MG63 (cell line): ENCODE results near the gene ATE1. TPM values are rescaled to one million over a fixed set of nuclear protein-coding genes. Genes with fewer than 3 reads are reported as not detected.

Experiments
- DNase-seq: peaks from one replicate; pipeline ENCODE4 v3.0.0-alpha.2; 2020
- H3K27me3 ChIP-seq: fragments of 250-450 bp; sonication (Bioruptor Pico); 2 replicates; pipeline ENCODE4 v1.5.1; 2020; ENCODE audit warnings: mild to moderate bottlenecking, moderate library complexity
- H3K36me3 ChIP-seq: fragments of 250-450 bp; sonication (Bioruptor Pico); 2 replicates; pipeline ENCODE4 v1.5.1; 2020; ENCODE audit warnings: mild to moderate bottlenecking, moderate library complexity
- H3K4me3 ChIP-seq: fragments of 250-450 bp; sonication (Bioruptor Pico); 2 replicates; pipeline ENCODE4 v1.5.1; 2020; ENCODE audit warnings: mild to moderate bottlenecking, moderate library complexity
- H3K9me3 ChIP-seq: fragments of 250-450 bp; sonication (Bioruptor Pico); 2 replicates; pipeline ENCODE4 v1.5.1; 2020; ENCODE audit warnings: mild to moderate bottlenecking, moderate library complexity
- total RNA-seq: library from RNA; depleted of rRNA; stranded (reverse); fragments of >200 nt; shearing (Covaris generic); gene quantifications from 2 replicates; pipeline ENCODE4 v1.2.3, GENCODE V29; 2014; ENCODE audit warnings: low replicate concordance

ATE1 gene
- total RNA-seq, 1 experiment from 2014 or later: 21.5 TPM

DNA sequence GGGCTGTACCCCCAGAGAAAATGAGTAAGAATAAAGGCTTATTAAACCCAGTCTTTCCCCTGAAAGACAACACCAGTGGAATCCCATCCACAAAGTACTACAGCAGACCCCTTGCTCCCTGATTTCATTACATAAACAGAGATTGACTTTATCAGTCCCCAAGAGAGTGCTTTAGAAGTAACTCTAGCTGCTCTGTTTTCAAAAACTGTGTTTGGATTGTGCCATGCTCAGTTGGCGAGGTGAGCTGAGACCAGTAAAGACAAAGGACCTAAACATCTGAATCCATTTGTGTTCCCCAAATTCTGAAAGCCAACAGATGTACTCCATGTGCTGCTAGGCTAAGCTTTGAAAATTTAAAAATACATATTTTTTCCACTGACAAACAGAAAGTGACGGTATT, 127.0 kb downstream of the ATE1 start:
- Histone ChIP-seq H3K9me3 (no peaks in the 10 kb centered on the region), H3K36me3 (no peaks in the 10 kb centered on the region), H3K27me3 (no peaks in the 10 kb centered on the region), H3K4me3 (no peak overlapping the region)
- DNase-seq: no peak

DNA sequence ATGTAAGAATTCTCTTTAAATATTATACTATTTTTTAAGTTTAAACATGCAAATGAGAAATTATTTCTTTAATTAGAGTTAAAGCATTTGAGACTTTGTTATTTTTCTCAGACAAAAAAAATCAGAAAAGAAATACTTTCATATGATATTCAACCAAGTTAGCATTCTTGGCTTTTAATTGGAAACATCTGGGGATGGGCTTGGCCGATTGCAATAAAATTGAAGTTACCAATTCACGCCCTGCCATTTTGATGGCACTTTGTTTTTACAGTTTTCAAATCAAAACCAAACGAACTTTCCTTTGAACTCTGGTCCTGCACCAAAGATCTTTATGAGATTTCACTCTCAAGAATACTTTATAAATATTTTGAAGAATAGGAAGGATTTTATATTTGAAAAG, 127.7 kb downstream of the ATE1 start:
- Histone ChIP-seq H3K4me3 (no peak overlapping the region), H3K36me3 (no peaks in the 10 kb centered on the region), H3K27me3 (no peaks in the 10 kb centered on the region), H3K9me3 (no peaks in the 10 kb centered on the region)
- DNase-seq: no peak

DNA sequence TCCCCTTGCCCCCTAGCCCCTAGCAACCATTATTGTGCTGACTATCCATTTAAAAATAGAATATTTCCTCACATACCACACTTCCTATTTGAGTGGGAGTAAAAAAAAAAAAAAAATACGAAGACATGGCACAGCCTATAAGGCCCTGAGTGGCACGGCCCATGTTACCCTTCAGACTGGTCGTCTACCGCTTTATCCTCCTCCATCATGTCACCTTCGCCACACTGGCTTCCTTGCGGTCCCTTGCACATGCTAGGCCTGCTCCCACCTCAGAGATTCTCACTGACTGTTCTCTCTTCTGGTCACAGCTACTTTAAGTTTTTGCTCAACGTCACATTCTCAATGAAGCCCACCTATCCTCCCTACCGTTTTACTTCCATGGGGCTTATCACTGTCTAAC, 130.3 kb downstream of the ATE1 start:
- no peak for DNase-seq
- Histone ChIP-seq H3K36me3 (no peaks in the 10 kb centered on the region), H3K4me3 (no peak overlapping the region), H3K9me3 (no peaks in the 10 kb centered on the region), H3K27me3 (no peaks in the 10 kb centered on the region)

DNA sequence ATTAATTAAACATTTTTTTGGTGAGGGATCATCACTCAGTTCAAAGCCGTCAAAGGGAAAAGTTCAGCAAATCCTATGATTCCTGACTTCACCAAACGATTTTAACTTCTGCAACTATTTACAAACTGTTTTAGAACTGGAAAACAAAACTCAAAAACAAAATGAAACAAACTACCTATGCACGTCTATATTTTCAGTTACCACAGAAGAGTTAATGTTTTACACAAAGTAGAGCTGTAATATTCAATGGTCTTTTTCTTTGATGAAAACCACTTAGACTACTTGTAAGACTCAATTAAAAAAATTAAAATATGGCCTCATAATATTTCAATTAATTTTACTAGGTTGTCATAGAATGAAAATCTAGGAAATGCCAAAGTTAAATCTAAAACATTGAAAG, 131.5 kb downstream of the ATE1 start:
- no peak for DNase-seq
- Histone ChIP-seq H3K9me3 (no peaks in the 10 kb centered on the region), H3K27me3 (no peaks in the 10 kb centered on the region), H3K4me3 (no peak overlapping the region), H3K36me3 (no peaks in the 10 kb centered on the region)

DNA sequence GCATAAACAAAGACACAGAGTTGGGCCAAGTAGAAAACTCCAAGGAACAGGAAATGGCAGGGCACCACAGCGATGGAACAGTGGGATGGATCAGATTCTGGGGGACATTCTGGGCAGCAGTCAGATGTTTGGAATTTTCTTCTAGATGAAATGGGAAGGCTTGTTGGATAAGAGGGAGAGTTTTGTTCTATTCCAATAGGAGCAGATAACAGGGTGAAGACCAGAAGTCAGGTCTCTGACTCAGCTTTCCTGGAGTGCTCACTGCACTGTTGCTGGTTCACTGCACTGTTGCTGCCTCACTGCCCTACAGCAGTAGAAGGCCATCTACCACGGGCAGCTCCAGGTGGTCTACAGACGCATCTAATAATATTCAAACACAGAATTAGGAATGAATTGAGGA, 135.6 kb downstream of the ATE1 start:
- Histone ChIP-seq H3K9me3 (no peaks in the 10 kb centered on the region), H3K36me3 (no peaks in the 10 kb centered on the region), H3K4me3 (no peak overlapping the region), H3K27me3 (no peaks in the 10 kb centered on the region)
- peak; percentile 20 for DNase-seq

DNA sequence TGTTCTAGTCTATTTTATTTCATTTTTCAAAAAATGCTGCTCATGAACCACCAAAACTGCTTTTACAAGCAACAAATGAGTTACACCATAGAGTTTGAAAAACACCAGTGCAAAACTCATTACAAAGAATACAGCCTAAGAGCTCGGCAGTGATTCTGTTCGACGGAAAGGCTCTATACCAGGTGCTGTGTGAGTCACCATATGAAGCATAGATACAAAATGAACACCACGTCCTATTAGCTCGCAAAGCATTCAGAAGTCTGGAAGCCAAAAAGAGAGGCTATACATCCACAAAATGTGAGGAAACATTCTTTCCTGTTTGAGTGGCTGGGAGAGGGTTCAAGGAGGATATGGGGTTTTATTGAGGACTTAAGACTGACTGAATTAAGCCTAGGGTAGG, 136.1 kb downstream of the ATE1 start:
- DNase-seq: no peak
- Histone ChIP-seq H3K36me3 (no peaks in the 10 kb centered on the region), H3K9me3 (no peaks in the 10 kb centered on the region), H3K4me3 (no peak overlapping the region), H3K27me3 (no peaks in the 10 kb centered on the region)

DNA sequence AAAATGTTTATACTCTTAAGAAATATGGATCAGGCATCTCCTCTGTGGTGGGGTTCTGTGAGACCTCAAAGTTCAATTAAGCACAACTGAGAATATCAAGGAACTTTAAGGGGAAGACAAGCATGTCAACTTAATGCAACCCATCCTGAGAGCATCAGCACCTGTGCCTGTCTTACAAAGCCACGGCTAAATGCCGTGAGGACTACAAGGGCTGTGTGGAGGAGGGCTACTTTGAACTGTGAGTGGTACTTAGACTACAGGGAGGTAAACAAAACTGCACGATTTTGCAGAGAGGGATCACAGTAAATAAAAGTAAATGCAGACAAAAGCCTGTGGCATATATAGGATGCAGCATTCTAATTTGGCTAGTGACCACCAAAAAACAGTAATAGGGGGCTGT, 139.1 kb downstream of the ATE1 start:
- no peaks in the 10 kb centered on the region for H3K27me3 ChIP-seq

DNA sequence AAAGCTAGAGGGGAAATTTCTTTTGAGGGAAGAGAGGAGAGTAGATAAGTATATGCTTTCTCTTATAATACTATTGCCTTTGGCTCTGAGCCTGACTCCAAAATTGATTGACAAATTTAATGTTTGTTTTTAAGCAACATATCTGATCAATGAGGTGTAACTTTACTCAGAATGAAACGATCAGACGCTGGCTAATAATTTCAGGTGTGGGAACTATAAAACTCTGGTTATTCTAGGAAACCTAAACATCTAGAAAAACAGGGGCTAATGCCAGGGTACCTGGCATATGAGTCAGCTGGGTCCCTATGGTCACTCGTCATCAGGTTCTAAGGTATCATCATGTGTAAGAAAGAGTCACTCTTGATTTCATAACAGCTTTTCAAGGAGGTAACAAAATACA, 139.7 kb downstream of the ATE1 start:
- H3K27me3 ChIP-seq: no peaks in the 10 kb centered on the region
- no peak overlapping the region for H3K4me3 ChIP-seq
- H3K36me3 ChIP-seq: no peaks in the 10 kb centered on the region
- DNase-seq: no peak
- no peaks in the 10 kb centered on the region for H3K9me3 ChIP-seq

More for the DNA sequence above, 139.1 kb downstream of the ATE1 start:
- no peak overlapping the region for H3K4me3 ChIP-seq
- no peaks in the 10 kb centered on the region for H3K9me3 ChIP-seq
- DNase-seq: no peak
- no peaks in the 10 kb centered on the region for H3K36me3 ChIP-seq

DNA sequence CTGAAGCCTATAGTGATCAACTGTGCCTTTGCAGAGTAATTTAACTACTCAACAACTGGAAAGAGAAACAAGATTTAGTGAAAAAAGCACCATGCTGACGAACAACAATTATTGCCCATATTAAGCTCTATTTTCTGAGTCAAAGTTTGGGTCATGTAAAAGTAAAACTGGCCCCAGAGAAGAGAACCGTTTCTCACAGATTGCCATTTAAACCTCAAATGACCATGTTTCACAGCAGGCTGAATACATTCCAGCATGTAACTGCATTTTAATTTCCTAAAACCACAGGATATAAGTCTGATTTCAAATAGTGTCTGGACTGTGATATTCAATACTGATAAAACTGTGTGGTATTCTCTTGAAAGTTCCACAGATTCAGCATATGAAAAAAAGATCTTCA, 140.7 kb downstream of the ATE1 start:
- no peak for DNase-seq
- no peaks in the 10 kb centered on the region for H3K27me3 ChIP-seq
- no peak overlapping the region for H3K4me3 ChIP-seq
- H3K9me3 ChIP-seq: no peaks in the 10 kb centered on the region
- no peaks in the 10 kb centered on the region for H3K36me3 ChIP-seq

DNA sequence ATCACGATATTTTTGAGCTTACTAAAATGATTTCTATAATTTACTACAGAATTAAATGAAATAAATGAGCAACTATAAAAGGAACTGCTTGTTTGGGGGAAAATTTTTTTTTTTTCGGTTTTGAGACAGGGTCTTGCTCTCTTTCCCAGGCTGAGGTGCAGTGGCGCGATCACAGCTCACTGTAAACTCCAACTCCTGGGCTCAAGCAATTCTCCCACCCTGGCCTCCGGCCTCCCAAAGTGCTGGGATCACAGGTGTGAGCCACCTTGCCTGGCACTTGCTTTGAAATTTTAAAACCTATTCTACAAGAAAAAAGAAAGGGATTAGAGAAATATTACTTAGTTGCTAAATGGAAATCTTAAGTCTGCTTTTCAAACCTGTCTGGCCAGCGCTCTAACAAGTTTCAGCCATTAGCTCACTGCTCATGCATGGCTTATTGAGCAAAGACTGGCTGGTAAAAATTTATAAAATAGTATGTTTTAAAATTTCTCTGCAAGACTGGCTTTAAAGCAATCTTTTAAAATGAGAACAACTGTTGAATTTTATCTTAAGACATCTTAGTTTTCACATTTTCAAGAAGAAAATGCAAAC, 144.0 kb downstream of the ATE1 start:
- no peaks in the 10 kb centered on the region for H3K36me3 ChIP-seq
- H3K4me3 ChIP-seq: no peak overlapping the region
- H3K9me3 ChIP-seq: no peaks in the 10 kb centered on the region
- DNase-seq: no peak
- H3K27me3 ChIP-seq: no peaks in the 10 kb centered on the region

DNA sequence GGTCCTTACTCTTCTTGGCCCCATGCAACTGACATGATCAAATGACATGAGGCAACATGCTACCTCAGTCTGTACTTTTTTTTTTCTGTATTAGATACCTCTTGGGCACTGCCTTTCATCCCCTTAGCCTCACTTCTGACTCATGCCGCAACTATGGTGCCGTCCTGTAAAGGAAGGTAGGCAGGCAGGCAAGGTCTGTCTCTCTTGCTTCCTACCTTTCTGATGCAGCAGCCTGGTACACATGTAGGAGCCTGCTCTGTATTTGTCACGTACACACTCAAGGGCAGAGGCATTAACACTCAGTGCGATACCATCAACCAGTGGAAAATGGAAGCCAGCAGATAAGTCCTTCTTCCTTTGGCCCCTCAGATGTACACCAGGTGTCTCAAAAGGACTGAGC, 146.7 kb downstream of the ATE1 start:
- DNase-seq: no peak
- no peaks in the 10 kb centered on the region for H3K9me3 ChIP-seq
- H3K4me3 ChIP-seq: no peak overlapping the region
- H3K36me3 ChIP-seq: no peaks in the 10 kb centered on the region
- no peaks in the 10 kb centered on the region for H3K27me3 ChIP-seq

DNA sequence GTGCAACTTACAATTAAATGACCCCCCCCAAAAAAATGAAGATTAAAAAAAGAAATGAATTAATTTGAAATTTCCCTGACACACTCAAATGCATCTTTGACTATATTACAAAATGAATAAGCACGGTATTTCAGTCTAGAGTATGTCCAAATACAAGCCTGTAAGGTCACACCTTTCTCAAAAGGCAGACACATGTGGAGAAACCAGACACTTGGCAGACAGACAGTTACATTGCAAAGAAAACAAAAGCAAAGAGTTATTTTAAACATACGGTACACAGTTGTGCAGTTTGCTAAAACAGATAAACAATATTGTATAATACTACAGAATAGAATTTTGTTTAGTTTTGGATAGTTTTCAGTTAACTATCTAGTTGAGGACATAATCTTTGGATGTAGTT, 153.0 kb downstream of the ATE1 start:
- DNase-seq: no peak
- H3K27me3 ChIP-seq: no peaks in the 10 kb centered on the region
- no peaks in the 10 kb centered on the region for H3K36me3 ChIP-seq
- H3K9me3 ChIP-seq: no peaks in the 10 kb centered on the region
- no peak overlapping the region for H3K4me3 ChIP-seq

DNA sequence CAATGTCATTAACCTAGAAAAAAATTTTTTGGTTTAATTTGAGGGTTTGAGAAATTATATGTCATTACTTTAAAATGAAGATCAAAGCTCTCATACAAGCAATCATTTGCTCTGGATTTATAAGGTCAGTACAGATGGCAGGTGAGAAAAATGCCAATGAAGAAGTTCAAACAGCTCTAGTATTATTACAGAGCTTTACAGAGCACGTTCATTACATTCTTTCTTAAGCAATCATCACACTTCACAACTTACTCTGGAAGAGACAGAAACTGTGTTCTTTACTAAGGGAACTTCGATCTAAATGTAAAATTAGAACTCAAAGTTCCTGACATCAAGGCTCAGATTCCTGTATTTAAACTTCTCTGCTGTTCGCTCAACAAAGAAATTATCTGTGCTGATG, 153.4 kb downstream of the ATE1 start:
- H3K27me3 ChIP-seq: no peaks in the 10 kb centered on the region
- no peaks in the 10 kb centered on the region for H3K36me3 ChIP-seq
- H3K9me3 ChIP-seq: no peaks in the 10 kb centered on the region
- no peak overlapping the region for H3K4me3 ChIP-seq
- DNase-seq: no peak

DNA sequence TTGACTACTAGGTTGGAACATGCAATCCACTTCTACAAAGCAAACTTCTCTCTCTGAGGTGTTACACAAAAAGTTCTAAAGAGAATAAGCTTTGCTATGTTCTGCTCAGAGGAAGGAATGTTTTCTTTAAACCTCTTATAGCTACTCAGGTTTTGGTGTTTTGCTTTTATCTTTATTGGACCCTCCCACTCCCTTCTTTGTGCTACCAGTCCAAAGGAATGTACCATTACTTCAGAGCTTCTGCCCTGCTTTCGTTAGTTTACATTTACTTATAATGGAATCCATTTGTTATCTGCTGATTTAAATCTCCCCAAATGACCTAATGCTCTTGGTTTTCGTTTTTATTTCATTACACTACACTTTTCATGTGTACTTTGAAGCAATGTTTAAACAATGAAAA, 154.9 kb downstream of the ATE1 start:
- Histone ChIP-seq H3K36me3 (no peaks in the 10 kb centered on the region), H3K4me3 (no peak overlapping the region), H3K27me3 (no peaks in the 10 kb centered on the region), H3K9me3 (no peaks in the 10 kb centered on the region; the same call in 1 of the 2 replicates)
- no peak for DNase-seq

DNA sequence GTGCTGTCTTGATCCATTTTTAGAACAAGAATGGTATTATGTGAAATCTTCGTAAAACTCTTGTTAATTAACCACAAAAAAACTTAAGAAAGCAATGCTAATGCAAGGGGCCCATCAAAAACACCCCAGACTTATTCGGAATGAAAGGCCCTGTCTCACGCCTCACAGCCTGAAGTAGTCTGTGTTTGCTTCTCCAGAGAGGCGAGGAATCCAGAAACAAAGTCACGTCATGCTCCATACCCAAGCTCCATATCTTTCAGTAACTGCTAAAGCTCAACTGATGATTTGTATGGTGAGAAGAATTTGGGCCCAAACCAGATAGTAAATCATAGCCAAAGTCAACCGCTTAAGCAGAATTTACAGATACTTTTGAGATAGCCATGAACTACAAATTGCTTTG, 155.4 kb downstream of the ATE1 start:
- no peak for DNase-seq
- H3K27me3 ChIP-seq: no peaks in the 10 kb centered on the region

DNA sequence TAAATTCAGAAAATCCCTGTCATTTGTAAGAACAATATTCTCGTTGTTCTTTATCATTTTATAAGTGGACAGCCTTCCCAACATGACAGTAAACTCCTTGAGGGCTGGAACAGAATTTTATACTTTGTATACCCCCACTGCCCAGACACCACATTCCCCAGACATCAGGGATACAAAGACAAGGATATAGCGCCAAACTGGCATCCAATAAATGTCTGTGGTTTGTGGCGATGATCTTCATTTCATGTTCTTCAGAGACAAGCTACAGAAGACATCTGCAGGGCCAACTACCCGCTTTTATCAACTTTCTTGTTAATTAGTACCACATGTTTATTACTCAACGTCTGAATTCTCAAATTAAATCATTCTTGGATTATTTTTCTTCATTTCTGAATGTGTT, 155.9 kb downstream of the ATE1 start:
- DNase-seq: no peak
- Histone ChIP-seq H3K27me3 (no peaks in the 10 kb centered on the region), H3K36me3 (no peaks in the 10 kb centered on the region), H3K9me3 (no peaks in the 10 kb centered on the region; the same call in 1 of the 2 replicates), H3K4me3 (no peak overlapping the region)

More for the DNA sequence above, 155.4 kb downstream of the ATE1 start:
- Histone ChIP-seq H3K36me3 (no peaks in the 10 kb centered on the region), H3K9me3 (no peaks in the 10 kb centered on the region; the same call in 1 of the 2 replicates), H3K4me3 (no peak overlapping the region)

DNA sequence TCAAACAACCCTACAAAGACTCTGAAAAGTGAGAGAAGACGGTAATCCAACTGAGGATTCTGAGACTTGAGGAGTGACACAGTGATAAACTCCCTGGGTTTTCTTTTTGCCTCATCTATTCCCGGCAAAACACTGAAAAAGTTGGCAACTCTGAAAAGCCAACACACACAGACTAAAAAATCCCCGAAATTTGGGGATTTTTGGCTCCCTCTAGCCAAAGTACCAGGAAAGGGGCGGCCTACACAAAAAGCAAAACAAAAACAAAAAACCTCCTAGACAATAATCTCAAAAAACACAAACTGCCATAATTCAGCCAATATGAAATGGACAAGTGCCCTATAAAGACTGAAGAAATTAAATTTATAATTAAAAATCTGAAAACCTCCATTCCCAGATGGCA, 161.4 kb downstream of the ATE1 start:
- Histone ChIP-seq H3K4me3 (no peak overlapping the region), H3K27me3 (no peaks in the 10 kb centered on the region), H3K36me3 (peaks cover 5% of the 10 kb centered on the region; the same call in 1 of the 2 replicates), H3K9me3 (no peaks in the 10 kb centered on the region; the same call in 1 of the 2 replicates)
- no peak for DNase-seq

DNA sequence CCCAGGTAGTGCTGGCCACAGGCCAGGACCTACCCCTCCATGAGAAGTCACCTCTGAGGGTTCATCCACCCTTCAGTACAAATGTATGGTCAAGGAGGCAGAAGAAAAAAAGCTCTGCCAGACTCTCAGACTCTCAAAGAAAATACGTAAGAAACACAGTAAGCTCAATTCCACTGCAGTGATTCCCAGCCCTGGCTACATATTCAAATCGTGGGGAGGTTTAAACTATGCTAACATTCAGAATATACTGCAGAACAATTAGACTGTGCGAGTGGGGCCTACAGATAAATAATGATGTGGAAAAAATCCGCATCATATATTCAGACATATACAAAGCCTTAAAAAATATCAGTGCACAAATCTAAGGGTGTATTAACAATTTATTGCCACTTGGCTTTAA, 162.6 kb downstream of the ATE1 start:
- Histone ChIP-seq H3K27me3 (no peaks in the 10 kb centered on the region), H3K36me3 (peaks cover 7% of the 10 kb centered on the region), H3K9me3 (peaks cover 2% of the 10 kb centered on the region), H3K4me3 (no peak overlapping the region)
- no peak for DNase-seq
